ENCODE measurements around the gene SLC23A2. TPM values are rescaled to one million over a fixed set of nuclear protein-coding genes. Genes with fewer than 3 reads are reported as not detected.

SLC23A2 gene
- total RNA-seq, 4 donors from 2014 or later = 10.5 to 29.0 (median 20.4) TPM

DNA sequence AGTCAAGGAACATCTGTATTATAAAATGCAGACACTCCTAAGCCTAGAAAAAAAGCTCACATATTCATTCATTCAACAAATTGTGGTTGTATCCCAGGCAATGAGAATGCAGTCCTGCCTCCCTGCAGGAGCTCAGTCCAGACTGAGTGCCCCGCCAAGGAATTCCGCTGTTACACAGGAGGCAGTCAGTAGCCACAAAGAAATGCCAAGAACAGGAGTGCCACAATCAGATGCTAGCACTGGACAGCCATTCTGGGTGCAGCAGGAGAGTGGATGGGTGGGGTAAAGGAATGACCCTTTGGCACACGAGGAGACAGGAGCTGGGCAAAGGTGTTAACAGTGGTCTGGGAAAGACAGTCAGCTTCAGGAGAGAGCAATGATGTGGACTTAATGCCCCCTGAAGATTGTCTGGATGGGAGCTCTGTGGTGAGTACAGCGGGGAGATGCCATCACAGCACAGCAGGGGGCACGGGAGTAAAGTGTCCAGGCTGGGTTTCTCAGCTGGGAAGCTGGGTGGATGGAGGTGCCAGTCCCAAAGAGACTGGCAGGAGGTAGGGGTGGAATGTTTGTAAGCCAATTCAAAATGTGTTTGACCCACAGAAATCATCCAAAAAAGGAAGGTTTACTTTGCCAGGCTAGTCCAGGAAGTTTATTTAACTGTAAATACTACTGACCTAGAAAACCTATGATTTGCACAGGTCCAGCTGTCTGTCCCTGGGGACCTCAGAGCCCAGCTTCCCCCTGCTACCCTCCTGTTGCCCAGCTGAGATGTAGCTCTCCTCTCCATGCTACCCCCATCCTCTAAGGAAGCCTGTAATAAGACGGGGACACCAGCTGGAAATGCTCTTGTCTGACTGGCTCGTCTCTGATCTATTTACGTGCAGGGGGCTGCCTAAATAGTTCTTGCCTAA lies 84.1 kb downstream of the SLC23A2 start:
- Histone ChIP-seq H3K9me3 (no peaks in the 10 kb centered on the region), H3K27me3 (no peaks in the 10 kb centered on the region), H3K4me3 (no peak overlapping the region), H3K4me1 (peaks cover 2% of the 10 kb centered on the region), H3K36me3 (peaks cover 3% of the 10 kb centered on the region), H3K27ac (no peak overlapping the region)
- WGBS = 82% methylated on average over 8 of the region's 8 CpGs
- no peak for DNase-seq (ENCODE audit: low spot score in 2 of 2)
- no peak for TF ChIP-seq POLR2AphosphoS5 (IDR thresholded peaks at IDR 0.05)
- TF ChIP-seq POLR2A (IDR thresholded peaks at IDR 0.05) = no peak

DNA sequence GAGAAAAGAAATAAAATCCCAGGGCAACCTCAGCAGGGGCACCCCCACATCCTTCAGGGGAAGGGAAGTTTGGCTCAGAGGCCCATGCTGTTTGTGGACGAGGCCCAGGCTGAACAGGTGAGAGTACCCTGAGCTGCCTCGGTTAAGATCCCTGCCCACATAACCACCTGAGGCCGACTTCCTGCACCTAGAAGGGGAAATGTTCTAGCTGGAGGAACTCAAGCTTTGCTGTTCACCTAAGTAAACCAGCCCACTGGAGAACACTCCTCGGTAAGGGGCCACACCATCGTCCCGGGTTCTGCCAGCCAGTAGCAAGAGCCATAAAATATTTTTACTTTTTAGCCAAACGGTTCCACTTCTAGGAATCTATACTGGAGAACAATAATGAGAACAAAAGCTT lies 88.2 kb downstream of the SLC23A2 start:
- TF ChIP-seq EP300 (IDR thresholded peaks at IDR 0.05) (no peak), POLR2A (IDR thresholded peaks at IDR 0.05) (no peak), POLR2AphosphoS5 (IDR thresholded peaks at IDR 0.05) (no peak)
- TF ChIP-seq, protein P1, sequence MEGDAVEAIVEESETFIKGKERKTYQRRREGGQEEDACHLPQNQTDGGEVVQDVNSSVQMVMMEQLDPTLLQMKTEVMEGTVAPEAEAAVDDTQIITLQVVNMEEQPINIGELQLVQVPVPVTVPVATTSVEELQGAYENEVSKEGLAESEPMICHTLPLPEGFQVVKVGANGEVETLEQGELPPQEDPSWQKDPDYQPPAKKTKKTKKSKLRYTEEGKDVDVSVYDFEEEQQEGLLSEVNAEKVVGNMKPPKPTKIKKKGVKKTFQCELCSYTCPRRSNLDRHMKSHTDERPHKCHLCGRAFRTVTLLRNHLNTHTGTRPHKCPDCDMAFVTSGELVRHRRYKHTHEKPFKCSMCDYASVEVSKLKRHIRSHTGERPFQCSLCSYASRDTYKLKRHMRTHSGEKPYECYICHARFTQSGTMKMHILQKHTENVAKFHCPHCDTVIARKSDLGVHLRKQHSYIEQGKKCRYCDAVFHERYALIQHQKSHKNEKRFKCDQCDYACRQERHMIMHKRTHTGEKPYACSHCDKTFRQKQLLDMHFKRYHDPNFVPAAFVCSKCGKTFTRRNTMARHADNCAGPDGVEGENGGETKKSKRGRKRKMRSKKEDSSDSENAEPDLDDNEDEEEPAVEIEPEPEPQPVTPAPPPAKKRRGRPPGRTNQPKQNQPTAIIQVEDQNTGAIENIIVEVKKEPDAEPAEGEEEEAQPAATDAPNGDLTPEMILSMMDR (IDR thresholded peaks at IDR 0.05) = no peak
- no peaks in the 10 kb centered on the region for H3K9me3 ChIP-seq
- no peaks in the 10 kb centered on the region for H3K27me3 ChIP-seq
- H3K4me1 ChIP-seq = no peaks in the 10 kb centered on the region
- peaks cover 7% of the 10 kb centered on the region for H3K36me3 ChIP-seq
- no peak for DNase-seq (ENCODE audit: low spot score in 2 of 2)
- H3K27ac ChIP-seq = no peak overlapping the region
- no peak overlapping the region for H3K4me3 ChIP-seq
- WGBS = 96% methylated on average over 7 of the region's 7 CpGs

DNA sequence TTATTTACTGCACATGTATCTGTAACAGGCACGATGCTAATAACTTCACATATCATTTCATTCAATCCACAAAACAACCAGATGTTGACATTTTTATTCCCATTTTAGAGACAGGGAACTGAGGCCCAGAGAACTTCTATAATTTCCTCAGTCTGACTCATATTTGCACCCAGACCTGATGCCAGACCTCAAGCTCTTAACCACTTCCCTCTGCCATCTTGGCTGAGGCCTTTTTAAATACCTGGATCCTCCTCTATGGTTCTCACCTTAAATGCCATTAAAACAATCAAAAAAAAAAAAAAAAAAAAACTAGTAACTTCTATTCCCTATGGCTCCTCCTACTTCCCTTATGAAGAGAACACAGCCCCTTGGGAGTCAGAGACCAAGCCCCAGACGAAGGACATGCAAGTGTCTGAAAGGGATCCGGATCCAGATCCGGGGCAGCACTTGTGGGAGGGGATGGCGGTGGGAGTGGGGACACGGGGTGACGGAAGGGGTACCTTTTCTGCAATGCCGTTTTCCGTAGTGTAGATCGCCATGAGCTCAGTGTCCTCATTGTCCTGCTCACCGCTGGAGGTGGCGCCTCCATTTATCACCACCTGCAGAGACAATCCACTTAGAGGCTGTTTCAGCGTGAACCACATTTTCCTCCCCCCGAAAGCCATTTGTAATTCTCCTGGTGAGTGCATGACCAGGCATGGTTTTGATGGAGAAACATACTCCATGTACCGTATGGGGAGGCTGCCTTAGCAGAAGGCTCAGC lies 88.7 kb downstream of the SLC23A2 start:
- TF ChIP-seq POLR2A (IDR thresholded peaks at IDR 0.05) (no peak), POLR2AphosphoS5 (IDR thresholded peaks at IDR 0.05) (no peak), EP300 (IDR thresholded peaks at IDR 0.05) (no peak)
- TF ChIP-seq, protein P1 (IDR thresholded peaks at IDR 0.05) = no peak
- no peak for DNase-seq (ENCODE audit: low spot score in 2 of 2)
- H3K9me3 ChIP-seq = no peaks in the 10 kb centered on the region
- no peaks in the 10 kb centered on the region for H3K27me3 ChIP-seq
- H3K36me3 ChIP-seq = peaks cover 7% of the 10 kb centered on the region
- no peaks in the 10 kb centered on the region for H3K4me1 ChIP-seq
- no peak overlapping the region for H3K27ac ChIP-seq
- WGBS = 92% methylated on average over 15 of the region's 15 CpGs
- H3K4me3 ChIP-seq = no peak overlapping the region

DNA sequence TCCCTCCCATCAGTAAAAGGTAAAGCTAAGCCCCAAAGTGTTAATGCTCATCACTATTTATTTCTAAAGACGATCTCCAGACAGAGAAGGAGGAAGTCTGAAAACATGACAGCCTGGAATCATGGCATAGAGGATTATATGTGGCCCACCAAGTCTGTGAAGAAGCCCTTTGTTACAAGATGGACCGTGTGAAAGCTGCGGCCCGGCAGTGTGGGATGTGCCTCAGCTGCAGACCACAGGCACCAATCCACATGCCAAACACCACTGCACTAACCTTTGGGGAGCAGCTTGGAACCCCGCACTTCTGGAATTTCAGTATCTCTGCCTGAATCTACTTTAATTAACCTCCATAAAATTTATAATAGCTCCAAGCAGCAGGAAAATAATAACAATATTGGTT lies 90.4 kb downstream of the SLC23A2 start:
- 85% methylated on average over 5 of the region's 5 CpGs for WGBS
- no peak for TF ChIP-seq POLR2AphosphoS5 (IDR thresholded peaks at IDR 0.05)
- TF ChIP-seq, protein P1 (IDR thresholded peaks at IDR 0.05) = no peak
- TF ChIP-seq POLR2A (IDR thresholded peaks at IDR 0.05) = no peak
- Histone ChIP-seq H3K27me3 (no peaks in the 10 kb centered on the region), H3K9me3 (no peaks in the 10 kb centered on the region), H3K4me3 (no peak overlapping the region), H3K4me1 (no peaks in the 10 kb centered on the region), H3K27ac (no peak overlapping the region), H3K36me3 (peaks cover 7% of the 10 kb centered on the region)
- no peak for DNase-seq (ENCODE audit: low spot score in 2 of 2)

DNA sequence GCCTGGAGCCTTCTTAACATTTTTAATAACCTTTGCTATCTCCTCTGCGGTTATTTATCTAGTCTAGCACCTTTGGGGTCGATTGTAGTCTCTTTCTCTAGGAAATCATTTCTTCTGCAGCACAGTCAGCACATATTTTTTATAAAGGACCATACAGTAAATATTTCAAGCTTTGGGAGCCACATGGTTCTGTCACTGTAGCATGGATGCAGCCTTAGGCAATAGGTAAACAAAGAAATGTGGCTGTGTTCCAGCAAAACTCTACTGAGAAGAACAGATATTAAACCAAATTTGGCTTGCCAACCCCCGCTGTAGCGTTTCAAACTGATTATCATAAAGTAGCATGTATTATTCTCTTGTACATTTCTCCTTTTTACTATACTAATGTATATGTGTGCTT lies 95.7 kb downstream of the SLC23A2 start:
- 69% methylated on average over 4 of the region's 4 CpGs for WGBS
- no peaks in the 10 kb centered on the region for H3K4me1 ChIP-seq
- peaks cover 8% of the 10 kb centered on the region for H3K36me3 ChIP-seq
- no peak overlapping the region for H3K27ac ChIP-seq
- no peaks in the 10 kb centered on the region for H3K27me3 ChIP-seq
- no peaks in the 10 kb centered on the region for H3K9me3 ChIP-seq
- no peak overlapping the region for H3K4me3 ChIP-seq
- DNase-seq (ENCODE audit: low spot score in 2 of 2) = no peak
- TF ChIP-seq POLR2A (IDR thresholded peaks at IDR 0.05) = no peak
- TF ChIP-seq POLR2AphosphoS5 (IDR thresholded peaks at IDR 0.05) = no peak
- no peak for TF ChIP-seq EP300 (IDR thresholded peaks at IDR 0.05)
- TF ChIP-seq, protein P1 (IDR thresholded peaks at IDR 0.05) = no peak

Measured in suprapubic skin (tissue), 4 donors.